NCI-H128 (cell line): Measurements from ENCODE around the gene CLPSL2.
A peak's percentile ranks its signal among the peaks of the same experiment; 100 is the strongest.

ENCODE experiments used
- DNase-seq: peaks from one replicate; lab custom pipeline; 2025; ENCODE audit not compliant: unreplicated experiment; lab: John Stamatoyannopoulos, UW

Gene CLPSL2

DNA sequence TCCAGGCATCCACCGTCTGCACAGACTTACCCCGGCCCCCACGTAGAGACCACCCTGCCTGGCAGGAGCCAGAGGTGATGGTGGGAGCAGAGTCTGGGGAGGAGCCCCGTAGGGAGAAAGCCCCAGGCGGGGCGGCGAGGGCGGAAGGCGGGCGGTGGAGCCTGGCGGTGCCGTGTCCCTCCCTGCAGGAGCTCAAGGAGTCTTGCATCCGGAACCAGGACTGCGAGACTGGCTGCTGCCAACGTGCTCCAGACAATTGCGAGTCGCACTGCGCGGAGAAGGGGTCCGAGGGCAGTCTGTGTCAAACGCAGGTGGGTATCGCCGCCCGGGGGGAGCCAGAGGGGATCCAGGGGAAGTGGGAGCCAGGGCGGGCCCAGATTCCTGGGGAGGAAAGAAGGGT, 10.4 kb downstream of the CLPSL2 start:
- DNase-seq, result no peak

DNA sequence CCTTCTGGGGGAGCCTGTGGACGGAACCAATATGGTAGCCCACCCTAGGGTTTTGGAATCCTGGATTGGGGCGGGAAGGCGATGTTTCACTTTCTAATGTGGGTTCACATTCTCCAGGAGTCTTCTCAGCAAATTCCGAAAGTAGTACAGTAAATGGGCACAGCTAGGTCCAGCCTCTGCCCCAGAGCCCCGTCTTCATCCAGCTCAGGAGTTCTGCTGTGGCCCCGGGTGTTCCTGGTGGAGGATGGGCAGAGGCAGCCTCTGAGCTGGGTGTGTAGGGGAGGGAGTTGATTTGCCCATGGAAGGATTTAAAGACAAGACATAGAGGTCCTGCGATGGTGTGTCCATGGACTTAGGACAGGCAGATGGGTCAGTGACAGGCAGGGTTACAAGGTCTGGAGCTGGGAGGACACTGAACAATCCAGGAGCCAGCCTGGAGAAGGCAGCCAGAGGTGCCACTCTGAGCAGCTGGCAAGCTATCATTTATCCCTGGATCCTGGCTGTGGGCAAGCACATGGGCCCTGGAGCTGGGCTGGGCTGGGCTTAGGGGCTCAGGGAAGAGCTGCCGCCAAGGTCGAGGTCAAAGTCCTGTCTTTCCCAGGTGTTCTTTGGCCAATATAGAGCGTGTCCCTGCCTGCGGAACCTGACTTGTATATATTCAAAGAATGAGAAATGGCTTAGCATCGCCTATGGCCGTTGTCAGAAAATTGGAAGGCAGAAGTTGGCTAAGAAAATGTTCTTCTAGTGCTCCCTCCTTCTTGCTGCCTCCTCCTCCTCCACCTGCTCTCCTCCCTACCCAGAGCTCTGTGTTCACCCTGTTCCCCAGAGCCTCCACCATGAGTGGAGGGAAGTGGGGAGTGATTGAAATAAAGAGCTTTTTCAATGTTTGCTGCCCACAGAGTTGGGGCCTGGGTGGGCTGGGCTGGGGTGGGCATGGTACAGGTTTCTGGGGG, 11.1 kb downstream of the CLPSL2 start:
- no peak for DNase-seq

DNA sequence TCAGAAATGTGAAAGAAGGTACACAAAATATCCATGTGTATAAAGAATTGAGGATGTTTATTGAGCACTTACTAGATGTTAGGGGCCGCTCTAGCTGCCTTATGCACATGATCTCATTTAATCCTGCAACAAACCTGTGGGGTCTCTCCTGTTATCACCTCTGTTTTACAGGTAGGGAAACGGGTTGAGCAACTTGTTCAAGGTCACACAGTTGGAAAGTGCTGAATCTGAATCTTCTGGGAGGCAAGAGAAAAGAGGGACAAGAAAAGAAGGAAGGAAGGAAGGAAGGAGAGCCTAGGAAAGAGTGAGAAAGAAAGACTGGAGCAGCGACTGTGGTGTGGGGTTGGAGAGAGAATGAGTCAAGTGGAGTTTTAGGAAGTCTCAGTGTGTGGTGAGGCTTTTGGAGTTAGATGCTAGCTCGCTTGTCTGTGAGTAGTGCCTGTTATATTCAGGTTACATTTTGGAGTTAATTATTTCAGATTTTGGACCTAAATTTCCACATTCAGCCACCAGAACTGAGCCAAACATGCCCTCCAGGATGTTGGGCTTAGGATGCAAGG, 12.1 kb downstream of the CLPSL2 start:
- no peak for DNase-seq

DNA sequence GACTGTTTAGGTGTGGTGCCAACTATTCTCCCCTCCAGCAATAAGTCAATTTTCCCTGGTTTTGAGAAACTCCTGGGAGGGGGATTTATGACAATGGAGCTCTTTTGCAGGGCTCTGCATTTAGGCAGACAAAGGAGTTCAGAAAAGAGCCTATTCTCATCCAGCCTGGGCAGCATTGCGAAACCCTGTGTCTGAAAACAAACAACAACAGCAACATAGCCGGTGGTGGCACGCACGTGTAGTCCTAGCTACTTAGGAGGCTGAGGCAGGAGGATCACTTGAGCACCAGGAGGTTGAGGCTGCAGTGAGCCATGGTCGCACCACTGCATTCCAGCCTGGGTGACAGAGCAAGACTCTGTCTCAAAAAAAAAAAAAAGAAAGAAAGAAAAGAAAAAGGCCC, 14.3 kb downstream of the CLPSL2 start:
- no peak for DNase-seq

DNA sequence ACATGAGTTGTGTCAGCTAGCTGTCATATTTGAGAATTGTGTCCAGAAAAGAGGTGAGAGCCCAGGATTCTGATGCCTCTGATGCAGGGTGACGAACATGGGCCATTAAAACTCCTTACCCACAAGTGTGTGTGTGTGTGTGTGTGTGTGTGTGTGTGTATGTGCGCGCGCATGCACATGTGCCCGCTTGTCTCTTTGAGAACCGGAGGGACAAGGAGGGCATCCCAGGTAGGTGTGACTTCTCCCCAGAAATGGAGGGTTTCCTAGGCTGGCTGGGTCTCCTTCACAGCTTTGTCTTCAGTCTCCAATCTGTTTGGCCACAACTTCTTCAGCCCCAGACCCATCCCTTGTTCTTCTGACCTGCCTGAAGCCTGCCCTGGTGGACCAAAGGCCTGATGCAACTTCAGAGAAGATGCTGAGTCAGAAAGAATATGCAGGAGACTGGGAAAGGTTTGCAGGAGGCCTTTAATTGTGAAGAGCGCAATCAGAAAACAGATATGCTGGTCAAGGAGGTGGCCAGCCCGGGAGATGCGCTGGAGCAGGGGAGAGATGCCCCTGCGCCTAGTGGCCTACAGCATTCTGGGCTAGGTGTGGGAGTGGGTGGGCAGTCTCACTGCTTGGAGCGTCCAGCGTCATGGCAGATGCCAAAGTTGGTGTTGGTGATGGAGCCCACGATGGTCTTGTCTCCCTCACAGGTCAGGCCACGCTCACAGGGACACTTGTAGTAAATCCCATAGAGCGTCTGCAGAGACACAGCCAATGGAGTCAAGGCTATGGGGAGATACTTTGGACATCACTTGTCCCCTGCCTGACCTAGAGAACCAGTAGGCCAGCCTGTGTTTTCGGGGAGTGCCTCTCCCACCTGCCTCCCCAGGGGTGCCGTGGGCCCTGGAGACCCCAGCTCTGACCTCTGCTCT, 18.4 kb downstream of the CLPSL2 start:
- DNase-seq, result no peak

DNA sequence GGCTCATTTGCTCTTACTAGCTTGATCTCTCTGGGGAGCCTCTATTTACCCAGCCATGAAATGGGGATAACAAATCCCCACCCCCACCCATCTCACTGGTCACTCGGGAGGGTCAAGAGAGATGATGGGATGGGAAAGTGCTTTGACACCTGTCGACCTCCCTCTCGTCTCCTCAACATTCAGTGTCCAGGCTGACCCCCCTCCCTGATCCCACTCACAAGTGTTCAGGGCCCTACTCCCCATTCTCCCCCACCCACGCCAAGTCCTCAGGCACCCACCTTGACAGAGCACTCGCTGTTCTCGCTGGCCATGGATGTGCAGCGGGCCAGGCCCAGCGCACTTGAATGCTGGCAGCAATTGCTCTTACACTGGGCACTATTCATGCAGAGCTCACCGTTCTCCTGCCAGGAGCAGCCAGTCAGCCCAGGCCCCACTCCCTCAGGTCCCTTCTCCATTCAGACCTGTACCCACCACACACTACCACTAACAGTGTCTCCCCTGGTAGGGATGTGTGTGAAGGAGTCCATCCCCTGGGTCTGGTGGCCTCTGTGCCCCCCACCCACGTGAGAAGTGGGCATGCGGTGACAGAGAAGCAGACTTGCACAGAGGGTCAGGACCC, 19.2 kb downstream of the CLPSL2 start:
- DNase-seq, result no peak

DNA sequence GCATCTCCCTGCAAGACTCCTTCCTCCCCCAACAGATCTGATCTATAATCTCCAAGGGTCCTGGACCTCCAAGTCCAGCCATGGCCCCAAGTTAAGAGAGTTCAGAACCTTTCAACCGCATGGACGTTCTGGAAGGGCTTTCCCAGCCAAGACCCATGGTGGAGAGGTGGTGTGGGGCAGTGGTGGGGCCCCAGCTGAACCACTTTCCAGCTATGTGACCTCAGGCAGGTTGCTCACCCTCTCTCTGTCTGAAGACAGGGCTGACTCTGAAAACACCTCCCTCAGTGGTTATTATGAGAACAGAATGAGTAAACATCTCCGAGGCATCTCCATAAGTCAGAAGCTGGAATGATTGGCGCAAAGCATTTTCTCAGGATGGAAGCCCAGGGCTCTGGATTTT, 19.8 kb downstream of the CLPSL2 start:
- DNase-seq, result no peak

DNA sequence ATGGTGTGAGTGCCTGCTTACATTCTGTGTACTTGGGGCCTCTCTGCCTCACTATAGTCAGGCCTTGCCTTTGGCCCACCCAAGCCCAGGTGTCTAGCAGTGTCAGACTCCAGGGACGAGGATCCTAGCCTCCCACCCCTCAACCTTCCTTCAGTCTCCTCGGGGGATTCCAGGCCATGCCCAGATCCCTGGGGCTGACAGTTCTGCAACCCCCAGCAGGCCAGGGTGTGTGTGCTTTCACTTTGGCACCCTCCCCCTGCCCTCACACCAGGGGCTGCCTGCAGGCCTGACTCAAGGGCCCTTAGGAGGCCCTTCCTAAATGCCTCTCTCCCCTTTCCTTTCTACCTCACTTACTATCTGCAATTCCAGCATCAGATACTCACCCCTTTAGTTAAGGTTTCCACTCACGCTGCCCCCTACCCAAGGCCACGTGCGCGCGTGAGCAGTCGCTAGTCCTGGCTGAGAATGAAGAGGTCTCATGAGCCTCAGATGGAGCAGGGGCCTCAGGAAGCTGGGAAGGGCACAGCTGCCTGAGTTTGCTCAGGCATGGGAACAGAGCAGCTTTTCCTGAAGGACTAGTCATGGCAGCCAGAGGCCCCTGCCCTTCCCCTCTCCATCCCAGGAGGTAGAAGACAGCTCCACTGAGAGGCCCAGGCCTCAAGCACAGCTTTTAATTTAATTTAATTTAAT, 21.6 kb downstream of the CLPSL2 start:
- DNase-seq, result no peak

DNA sequence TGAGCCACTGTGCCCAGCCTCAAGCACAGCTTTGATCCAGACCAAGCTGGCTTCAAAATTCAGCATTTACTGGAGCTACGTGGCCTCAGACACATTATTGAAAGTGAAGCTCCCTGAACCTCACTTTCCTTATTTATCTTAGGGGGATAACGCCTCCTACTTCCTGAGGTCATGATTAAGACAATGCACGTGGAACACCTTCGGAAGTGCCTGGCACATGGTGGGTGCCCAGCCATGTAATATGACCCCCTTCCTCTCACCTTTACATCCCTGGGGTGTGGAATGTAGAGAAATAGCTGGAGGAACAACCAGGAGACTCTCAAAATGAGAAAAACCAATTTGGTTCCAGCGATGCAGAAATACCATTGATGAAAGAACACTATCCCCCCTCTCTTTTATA, 22.3 kb downstream of the CLPSL2 start:
- DNase-seq, result no peak

DNA sequence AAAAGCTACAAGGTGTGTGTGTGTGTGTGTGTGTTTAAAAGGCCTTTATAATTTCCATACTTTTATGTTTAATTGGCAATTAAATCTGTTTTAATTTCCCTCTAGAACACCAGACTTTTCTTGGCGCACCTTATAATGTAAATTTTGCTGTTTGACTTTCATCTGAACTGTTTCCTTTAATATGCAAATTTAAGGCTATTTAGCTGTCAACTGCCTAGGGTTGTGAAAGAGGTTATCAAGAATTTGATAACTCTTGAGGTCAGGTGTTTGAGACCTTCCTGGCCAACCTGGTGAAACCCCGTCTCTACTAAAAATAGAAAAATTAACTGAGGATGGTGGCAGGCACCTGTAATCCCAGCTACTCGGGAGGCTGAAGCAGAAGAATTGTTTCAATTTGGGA, 24.8 kb downstream of the CLPSL2 start:
- DNase-seq, result no peak

DNA sequence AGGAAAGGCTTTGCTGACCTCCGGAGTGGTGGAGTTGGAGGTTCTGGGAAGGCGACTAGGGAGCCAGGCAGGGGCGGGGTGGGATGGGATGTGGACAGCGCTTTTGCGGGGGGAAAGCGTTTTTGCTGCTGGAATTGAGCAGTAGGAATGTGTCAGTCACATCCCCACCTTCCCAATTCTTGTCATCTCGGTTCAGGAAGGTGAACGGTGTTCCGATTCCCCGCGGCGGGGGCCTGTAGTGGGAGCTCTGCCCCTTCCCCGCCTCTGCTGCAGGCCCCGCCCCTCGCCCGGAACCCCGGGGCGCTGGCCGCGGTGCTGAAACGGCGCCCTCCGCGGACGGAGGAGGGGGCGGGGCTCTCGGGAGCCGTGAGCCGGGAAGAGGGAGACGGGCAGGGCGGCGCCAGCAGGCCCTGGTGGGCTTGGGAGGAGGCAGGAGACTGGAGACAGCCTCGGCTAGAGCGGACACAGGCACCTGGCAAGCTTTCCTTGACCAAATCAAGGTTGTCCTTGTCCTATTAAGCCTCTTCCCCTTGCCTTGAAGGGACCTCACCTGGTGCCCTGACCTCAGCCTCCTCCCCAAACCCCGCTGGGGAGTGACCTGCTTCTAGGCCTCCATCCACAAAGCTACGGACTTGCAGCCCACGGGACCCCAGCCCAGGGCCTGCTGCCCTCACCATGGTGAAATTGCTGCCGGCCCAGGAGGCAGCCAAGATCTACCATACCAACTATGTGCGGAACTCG, 28.8 kb downstream of the CLPSL2 start, which contains the start of gene LHFPL5:
LHFPL5 (plus strand) TSS at position 357 of the 741 bp plus-strand sequence; CDS start at position 676, 319 bp downstream.
- peak; percentile 56 for DNase-seq

DNA sequence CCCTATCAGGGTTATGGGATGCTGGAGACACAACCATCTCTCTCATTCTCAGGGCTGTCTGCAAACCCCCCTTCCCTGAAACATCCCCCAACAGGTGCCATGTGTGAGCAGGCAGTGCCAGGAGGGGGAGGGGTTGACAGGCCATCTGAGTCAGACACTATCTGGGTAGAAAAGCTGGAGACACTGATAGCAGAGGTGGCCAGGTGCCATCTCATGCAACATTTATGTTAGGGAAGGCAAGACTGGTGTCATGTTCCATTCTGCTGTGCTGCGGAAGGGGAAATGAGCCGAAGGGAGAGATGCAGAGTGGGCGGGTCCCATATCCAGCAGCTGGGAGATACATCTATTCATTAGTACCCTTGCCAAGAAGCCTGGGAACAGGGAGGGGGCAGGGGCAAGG, 32.3 kb downstream of the CLPSL2 start:
- peak; percentile 40 for DNase-seq

DNA sequence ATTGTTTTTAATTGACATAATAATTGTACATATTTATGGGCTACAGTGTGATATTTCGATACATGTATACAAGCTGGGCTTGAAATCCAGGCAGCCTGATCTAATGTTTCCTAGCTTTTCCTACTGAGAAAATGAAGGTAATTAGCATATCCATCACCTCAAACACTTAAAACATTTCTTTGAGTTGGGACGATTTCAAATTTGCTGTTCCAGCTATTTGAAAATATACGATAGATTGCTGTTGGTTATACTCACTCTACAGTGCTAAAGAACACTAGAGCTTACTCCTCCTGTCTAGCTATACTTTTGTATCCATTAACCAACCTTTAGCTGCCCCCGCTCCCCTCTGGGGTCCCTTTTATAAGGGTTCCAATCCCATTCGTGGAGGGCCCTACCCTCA, 33.4 kb downstream of the CLPSL2 start:
- no peak for DNase-seq

DNA sequence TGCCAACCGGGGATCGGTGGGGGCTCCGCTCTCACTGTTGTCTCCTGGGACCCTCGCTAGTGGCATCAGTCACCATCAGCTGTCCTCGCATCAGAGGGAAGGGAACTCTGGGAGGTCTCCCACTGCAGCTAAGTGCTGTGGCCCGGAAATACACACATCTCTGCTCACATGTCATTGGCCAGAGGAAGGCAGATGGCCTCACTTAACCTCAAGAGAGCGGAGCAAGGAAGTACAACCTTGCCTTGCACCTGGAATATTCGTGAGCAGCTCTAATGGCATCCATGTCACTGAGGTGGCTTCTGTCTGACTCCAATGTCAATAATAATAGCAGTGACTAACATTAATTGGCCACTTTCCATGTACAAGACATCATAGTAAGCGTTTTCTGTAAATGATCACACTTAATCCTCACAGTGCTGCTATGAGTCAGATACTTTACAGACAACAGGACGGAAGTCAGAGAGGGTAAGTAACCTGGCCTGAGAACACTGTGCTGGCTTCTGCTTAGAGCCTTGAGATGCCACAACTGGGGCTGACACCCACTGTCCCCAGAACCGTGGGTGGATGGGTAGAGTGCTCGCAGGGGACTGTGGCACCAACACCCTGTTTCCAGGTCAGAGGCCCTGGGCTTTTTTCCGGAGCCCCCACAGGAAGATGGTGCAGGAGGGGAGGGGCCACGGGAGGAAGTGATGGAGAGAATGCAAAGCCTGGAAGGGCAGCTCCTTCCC, 34.7 kb downstream of the CLPSL2 start:
- no peak for DNase-seq

DNA sequence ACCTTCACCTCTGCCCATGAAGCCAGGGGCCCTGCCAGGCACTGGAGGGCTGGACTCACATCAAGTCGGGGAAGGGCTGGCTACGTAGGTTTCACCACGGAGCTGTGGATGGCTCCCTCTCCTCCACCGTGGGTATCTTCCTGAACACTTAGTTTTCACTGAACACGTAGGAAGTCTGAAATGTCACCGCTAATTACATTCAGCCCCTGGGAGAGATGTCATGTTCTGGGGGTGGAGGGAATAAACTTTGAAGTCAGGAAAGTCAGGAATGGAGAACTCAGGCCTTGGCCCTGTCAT, 35.2 kb downstream of the CLPSL2 start:
- DNase-seq, result no peak

DNA sequence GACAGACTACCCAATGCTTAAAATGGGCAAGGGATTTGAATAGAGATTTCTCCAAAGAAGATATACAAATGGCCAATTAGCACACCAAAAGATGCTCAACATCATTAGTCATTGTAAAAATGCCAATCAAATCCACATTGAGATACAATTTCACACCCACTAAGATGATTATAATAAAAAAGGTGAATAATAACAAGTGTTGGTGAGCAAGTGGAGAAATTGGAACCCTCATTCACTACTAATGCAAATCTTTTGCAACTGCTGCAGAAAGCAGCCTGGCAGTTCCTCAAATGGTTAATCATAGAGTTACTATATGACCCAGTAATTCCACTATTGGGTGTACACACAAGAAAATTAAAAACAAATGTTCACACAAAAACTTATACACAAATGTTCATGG, 41.1 kb downstream of the CLPSL2 start:
- DNase-seq, result no peak

DNA sequence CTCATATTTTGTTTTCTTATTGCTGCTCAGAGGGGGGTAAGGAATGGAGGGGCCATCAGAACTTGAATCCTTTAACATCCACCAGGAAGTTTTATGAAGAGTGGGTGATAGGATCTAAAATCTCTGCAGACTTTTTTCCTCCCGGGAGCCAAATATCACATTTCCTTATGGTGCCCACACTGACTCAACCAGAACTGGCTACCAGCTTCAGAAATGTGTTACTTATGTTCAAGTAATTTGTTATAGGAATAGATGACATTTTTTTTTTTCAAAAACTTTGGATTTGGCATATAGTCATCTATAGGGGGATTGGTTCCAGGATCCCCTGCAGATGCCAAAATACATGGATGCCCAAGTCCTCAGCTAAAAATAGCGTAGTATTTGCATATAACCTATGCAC, 47.2 kb downstream of the CLPSL2 start:
- no peak for DNase-seq

DNA sequence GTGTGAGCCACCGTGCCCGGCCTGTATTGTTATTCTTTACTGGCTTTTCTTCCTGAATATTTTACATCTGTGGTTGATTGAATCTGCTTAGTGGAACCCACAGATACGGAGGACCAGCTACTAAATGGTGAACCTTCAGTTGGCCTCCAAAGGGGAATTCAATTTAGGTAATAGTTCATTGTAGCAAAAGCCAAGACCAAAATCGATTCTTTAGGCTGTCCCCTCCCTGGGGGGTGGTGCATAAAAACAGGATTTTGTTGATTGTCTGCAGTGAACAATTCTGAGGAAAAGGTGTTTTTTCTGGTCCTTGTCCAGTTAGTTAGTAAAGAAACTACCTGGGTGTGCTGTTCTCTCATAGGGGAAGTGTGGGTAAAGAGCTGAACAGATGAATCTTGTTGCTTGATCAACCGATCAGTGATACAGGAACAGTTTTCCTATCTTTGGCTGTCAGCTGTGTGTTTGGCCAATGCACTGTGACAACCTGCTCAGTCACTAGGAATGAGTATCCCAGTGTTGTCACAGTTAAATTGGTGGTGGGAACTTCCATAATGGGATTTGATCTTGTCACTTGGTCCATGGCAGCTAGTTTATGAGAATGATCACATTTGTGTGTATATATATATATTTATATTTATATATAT, 48.3 kb downstream of the CLPSL2 start:
- DNase-seq, result no peak
